Activated CD4-positive, alpha-beta memory T cell treated with anti-CD3 and anti-CD28 coated beads for 36 hours (primary cell): ENCODE measurements around the gene RPL3. TPM values are rescaled to one million over a fixed set of nuclear protein-coding genes. Genes with fewer than 3 reads are reported as not detected.
A peak's percentile ranks its signal among the peaks of the same experiment; 100 is the strongest.
"Not testable (repeated sequence)": the region's sequence is repeated elsewhere in the genome, so short reads cannot be mapped to it uniquely, and the experiment has no call there.

Experiments
- CTCF ChIA-PET: fragments of 350-600 bp; sonication (Branson Sonifier 250); formaldehyde crosslinking; loops from one replicate; lab custom pipeline; 2021; ENCODE audit warnings: antibody characterized with exemption, inconsistent platforms; lab: Charles Lee
- POLR2A ChIA-PET: fragments of 350-600 bp; sonication (Branson Sonifier 250); formaldehyde crosslinking; loops from one replicate; lab custom pipeline; 2021; ENCODE audit warnings: antibody characterized with exemption; lab: Charles Lee
- DNase-seq: peaks from one replicate; pipeline ENCODE4 v3.0.0-alpha.2; 2020
- H3K27ac Mint-ChIP-seq: one replicate; pipeline ENCODE4 v1.8.0; 2021; ENCODE audit warnings: mixed read lengths
- H3K27me3 Mint-ChIP-seq: one replicate; pipeline ENCODE4 v1.8.0; 2021; ENCODE audit warnings: mixed read lengths
- H3K36me3 Mint-ChIP-seq: one replicate; pipeline ENCODE4 v1.8.0; 2021; ENCODE audit warnings: mixed read lengths
- H3K4me1 Mint-ChIP-seq: one replicate; pipeline ENCODE4 v1.8.0; 2021; ENCODE audit warnings: low read depth, mixed read lengths
- H3K4me3 Mint-ChIP-seq: one replicate; pipeline ENCODE4 v1.8.0; 2021; ENCODE audit warnings: mild to moderate bottlenecking, mixed read lengths
- H3K9me3 Mint-ChIP-seq: one replicate; pipeline ENCODE4 v1.8.0; 2021; ENCODE audit warnings: mixed read lengths
- intact Hi-C: fragments of 100-400 bp; cut with micrococcal nuclease; formaldehyde crosslinking; loops from one replicate; pipeline ENCODE4 v1.15.1; 2023
- total RNA-seq, 2 experiments: library from RNA; stranded (reverse); gene quantifications; one replicate each; pipeline ENCODE4 v1.2.3, GENCODE V29; 2021

RPL3 gene
- total RNA-seq, 2 experiments from 2014 or later: 2,986 to 3,013 TPM

GRCh38 chr22:39360242-39360641 is 40.8 kb upstream of the RPL3 start:
- CTCF ChIA-PET: no interaction called here
- POLR2A ChIA-PET: no interaction called here
- no peaks in the 10 kb centered on the region for H3K9me3 Mint-ChIP-seq
- no peak for DNase-seq
- no peaks in the 10 kb centered on the region for H3K4me1 Mint-ChIP-seq
- no peaks in the 10 kb centered on the region for H3K36me3 Mint-ChIP-seq
- no peak overlapping the region for H3K27ac Mint-ChIP-seq
- intact Hi-C loops: no loop called here
- no peak overlapping the region for H3K4me3 Mint-ChIP-seq
- no peaks in the 10 kb centered on the region for H3K27me3 Mint-ChIP-seq

- intact Hi-C loops: no loop called here
- no peak for DNase-seq
- Mint-ChIP-seq H3K4me1 (no peaks in the 10 kb centered on the region), H3K9me3 (no peaks in the 10 kb centered on the region), H3K27me3 (no peaks in the 10 kb centered on the region), H3K36me3 (no peaks in the 10 kb centered on the region), H3K27ac (no peak overlapping the region), H3K4me3 (no peak overlapping the region)
- ChIA-PET POLR2A (no interaction called here), CTCF (no interaction called here)
These were observed 40.3 kb upstream of the RPL3 start for GRCh38 chr22:39359659-39360195.

GRCh38 chr22:39358197-39358596 is 38.8 kb upstream of the RPL3 start:
- H3K4me3 Mint-ChIP-seq, H3K9me3 Mint-ChIP-seq, intact Hi-C loops, DNase-seq, H3K27ac Mint-ChIP-seq, POLR2A ChIA-PET, H3K4me1 Mint-ChIP-seq, H3K27me3 Mint-ChIP-seq, H3K36me3 Mint-ChIP-seq: not testable (repeated sequence)
- CTCF ChIA-PET: interaction anchor here (1.2 kb wide), 1 partner anchor 15 kb away, joined by 4 read pairs; no protein-coding TSS in a partner anchor

- H3K27me3 Mint-ChIP-seq, H3K9me3 Mint-ChIP-seq, H3K27ac Mint-ChIP-seq, DNase-seq, H3K4me1 Mint-ChIP-seq, intact Hi-C loops, H3K36me3 Mint-ChIP-seq, H3K4me3 Mint-ChIP-seq, POLR2A ChIA-PET: not testable (repeated sequence)
- CTCF ChIA-PET: interaction anchor here (1.2 kb wide), 1 partner anchor 14 kb away, joined by 4 read pairs; no protein-coding TSS in a partner anchor
These were observed 38.0 kb upstream of the RPL3 start for GRCh38 chr22:39357110-39358108.

- intact Hi-C loops: no loop called here
- H3K27me3 Mint-ChIP-seq: peaks cover 6% of the 10 kb centered on the region
- H3K9me3 Mint-ChIP-seq: no peaks in the 10 kb centered on the region
- no peak for DNase-seq
- H3K4me3 Mint-ChIP-seq: no peak overlapping the region
- no peaks in the 10 kb centered on the region for H3K4me1 Mint-ChIP-seq
- no peaks in the 10 kb centered on the region for H3K36me3 Mint-ChIP-seq
- no peak overlapping the region for H3K27ac Mint-ChIP-seq
- CTCF ChIA-PET: no interaction called here
- POLR2A ChIA-PET: no interaction called here
These were observed 37.0 kb upstream of the RPL3 start for GRCh38 chr22:39356464-39356863.

- H3K4me1 Mint-ChIP-seq, H3K9me3 Mint-ChIP-seq, H3K27me3 Mint-ChIP-seq, POLR2A ChIA-PET, H3K36me3 Mint-ChIP-seq, intact Hi-C loops, H3K27ac Mint-ChIP-seq, H3K4me3 Mint-ChIP-seq, CTCF ChIA-PET, DNase-seq: not testable (repeated sequence)
These were observed 36.4 kb upstream of the RPL3 start for GRCh38 chr22:39355805-39356204.

GRCh38 chr22:39355080-39355479 is 35.7 kb upstream of the RPL3 start:
- peaks cover 14% of the 10 kb centered on the region for H3K27me3 Mint-ChIP-seq
- H3K4me1 Mint-ChIP-seq: peaks cover 4% of the 10 kb centered on the region
- no peak overlapping the region for H3K4me3 Mint-ChIP-seq
- POLR2A ChIA-PET: no interaction called here
- CTCF ChIA-PET: interaction anchor here (2.0 kb wide), 1 partner anchor 24 kb away, joined by 5 read pairs; no protein-coding TSS in a partner anchor
- intact Hi-C loops: no loop called here
- no peaks in the 10 kb centered on the region for H3K9me3 Mint-ChIP-seq
- H3K36me3 Mint-ChIP-seq: no peaks in the 10 kb centered on the region
- H3K27ac Mint-ChIP-seq: no peak overlapping the region
- DNase-seq: no peak

GRCh38 chr22:39353346-39353745 is 33.9 kb upstream of the RPL3 start:
- Mint-ChIP-seq H3K27me3 (peaks cover 22% of the 10 kb centered on the region), H3K9me3 (no peaks in the 10 kb centered on the region), H3K4me1 (peaks cover 10% of the 10 kb centered on the region), H3K4me3 (no peak overlapping the region), H3K27ac (no peak overlapping the region), H3K36me3 (no peaks in the 10 kb centered on the region)
- DNase-seq: no peak
- POLR2A ChIA-PET: no interaction called here
- intact Hi-C loops: no loop called here
- CTCF ChIA-PET: interaction anchor here (2.0 to 2.4 kb wide), 2 partner anchors 10 to 22 kb away, joined by 5 to 10 read pairs; no protein-coding TSS in a partner anchor

- POLR2A ChIA-PET: no interaction called here
- DNase-seq: no peak
- Mint-ChIP-seq H3K4me1 (peaks cover 10% of the 10 kb centered on the region), H3K36me3 (no peaks in the 10 kb centered on the region), H3K27me3 (peaks cover 22% of the 10 kb centered on the region), H3K9me3 (no peaks in the 10 kb centered on the region), H3K27ac (no peak overlapping the region), H3K4me3 (no peak overlapping the region)
- intact Hi-C loops: no loop called here
- CTCF ChIA-PET: interaction anchor here (2.4 kb wide), 1 partner anchor 9 kb away, joined by 10 read pairs; no protein-coding TSS in a partner anchor
These were observed 33.0 kb upstream of the RPL3 start for GRCh38 chr22:39352306-39352891.

GRCh38 chr22:39351689-39352214 is 32.3 kb upstream of the RPL3 start:
- H3K27ac Mint-ChIP-seq: no peak overlapping the region
- H3K36me3 Mint-ChIP-seq: no peaks in the 10 kb centered on the region
- H3K4me3 Mint-ChIP-seq: no peak overlapping the region
- DNase-seq: no peak
- intact Hi-C loops: no loop called here
- POLR2A ChIA-PET: no interaction called here
- no peaks in the 10 kb centered on the region for H3K9me3 Mint-ChIP-seq
- CTCF ChIA-PET: interaction anchor here (2.4 kb wide), 1 partner anchor 9 kb away, joined by 10 read pairs; no protein-coding TSS in a partner anchor
- H3K4me1 Mint-ChIP-seq: peaks cover 10% of the 10 kb centered on the region
- H3K27me3 Mint-ChIP-seq: peaks cover 22% of the 10 kb centered on the region

GRCh38 chr22:39350757-39351688 is 31.6 kb upstream of the RPL3 start:
- no peaks in the 10 kb centered on the region for H3K36me3 Mint-ChIP-seq
- ChIA-PET POLR2A (no interaction called here), CTCF (interaction anchor here (2.4 kb wide), 1 partner anchor 8 kb away, joined by 10 read pairs; no protein-coding TSS in a partner anchor)
- H3K27ac Mint-ChIP-seq: no peak overlapping the region
- H3K4me1 Mint-ChIP-seq: peaks cover 10% of the 10 kb centered on the region
- no peaks in the 10 kb centered on the region for H3K9me3 Mint-ChIP-seq
- intact Hi-C loops: no loop called here
- peaks cover 22% of the 10 kb centered on the region for H3K27me3 Mint-ChIP-seq
- DNase-seq: no peak
- peak overlapping the region; percentile 53 for H3K4me3 Mint-ChIP-seq
